HEK293 (cell line): Measurements from ENCODE around the gene C1QBP.

Source experiments
- BCL11B ChIP-seq: fragments of 450-650 bp; formaldehyde crosslinking; IDR thresholded peaks from 2 replicates; pipeline ENCODE4 v1.5.1; 2016; ENCODE audit warnings: low read depth, missing biosample characterization, missing genetic modification characterization
- EGR2 ChIP-seq: fragments of 450-650 bp; formaldehyde crosslinking; IDR thresholded peaks from 2 replicates; pipeline ENCODE4 v1.5.1; 2016; ENCODE audit warnings: low read depth, missing biosample characterization, missing genetic modification characterization
- KLF1 ChIP-seq: fragments of 450-650 bp; formaldehyde crosslinking; IDR thresholded peaks from 2 replicates; pipeline ENCODE4 v1.5.1; 2016; ENCODE audit warnings: missing biosample characterization, missing genetic modification characterization
- KLF16 ChIP-seq: fragments of 450-650 bp; formaldehyde crosslinking; IDR thresholded peaks from 2 replicates; pipeline ENCODE4 v1.5.1; 2017; ENCODE audit warnings: missing biosample characterization, missing genetic modification characterization
- KLF8 ChIP-seq: fragments of 450-650 bp; formaldehyde crosslinking; IDR thresholded peaks from 2 replicates; pipeline ENCODE4 v1.5.1; 2016; ENCODE audit warnings: missing biosample characterization, missing genetic modification characterization
- KLF9 ChIP-seq: fragments of 450-650 bp; formaldehyde crosslinking; IDR thresholded peaks from 2 replicates; pipeline ENCODE4 v1.5.1; 2016; ENCODE audit warnings: missing biosample characterization, missing genetic modification characterization, low read depth
- TCF7L2 ChIP-seq: IDR thresholded peaks from 2 replicates; pipeline ENCODE4 v1.6.1; 2011; ENCODE audit warnings: low read depth, mild to moderate bottlenecking, inconsistent platforms, low read length, moderate library complexity, borderline replicate concordance
- YY2 ChIP-seq: fragments of 450-650 bp; formaldehyde crosslinking; IDR thresholded peaks from 2 replicates; pipeline ENCODE4 v1.5.1; 2016; ENCODE audit warnings: missing biosample characterization, missing genetic modification characterization
- ZBTB26 ChIP-seq: fragments of 450-650 bp; formaldehyde crosslinking; optimal IDR thresholded peaks from 2 replicates; pipeline ENCODE3; 2016; ENCODE audit warnings: missing biosample characterization, mild to moderate bottlenecking, missing genetic modification characterization
- ZEB2 ChIP-seq: fragments of 450-650 bp; formaldehyde crosslinking; IDR thresholded peaks from 2 replicates; pipeline ENCODE4 v1.5.1; 2016; ENCODE audit warnings: missing biosample characterization, missing genetic modification characterization
- ZFHX2 ChIP-seq: fragments of 450-650 bp; formaldehyde crosslinking; conservative IDR thresholded peaks from 2 replicates; pipeline ENCODE4 v1.5.1; 2016; ENCODE audit warnings: missing biosample characterization, missing genetic modification characterization
- ZFP37 ChIP-seq: fragments of 450-650 bp; formaldehyde crosslinking; IDR thresholded peaks from 2 replicates; pipeline ENCODE4 v1.5.1; 2016; ENCODE audit warnings: missing biosample characterization, missing genetic modification characterization
- ZFP41 ChIP-seq: fragments of 450-650 bp; formaldehyde crosslinking; IDR thresholded peaks from 2 replicates; pipeline ENCODE4 v1.5.1; 2016; ENCODE audit warnings: missing biosample characterization, missing genetic modification characterization, borderline replicate concordance
- ZIC2 ChIP-seq: fragments of 450-650 bp; formaldehyde crosslinking; IDR thresholded peaks from 2 replicates; pipeline ENCODE4 v1.5.1; 2016; ENCODE audit warnings: missing biosample characterization, missing genetic modification characterization
- ZNF140 ChIP-seq: fragments of 450-650 bp; formaldehyde crosslinking; IDR thresholded peaks from 2 replicates; pipeline ENCODE4 v1.5.1; 2016; ENCODE audit warnings: missing biosample characterization, missing genetic modification characterization
- ZNF175 ChIP-seq: fragments of 450-650 bp; formaldehyde crosslinking; IDR thresholded peaks from 2 replicates; pipeline ENCODE4 v1.5.1; 2016; ENCODE audit warnings: missing biosample characterization, missing genetic modification characterization
- ZNF184 ChIP-seq: fragments of 450-650 bp; IDR thresholded peaks from 2 replicates; pipeline ENCODE4 v1.5.1; 2018; ENCODE audit warnings: missing biosample characterization, mild to moderate bottlenecking, missing genetic modification characterization
- ZNF239 ChIP-seq: fragments of 450-650 bp; formaldehyde crosslinking; IDR thresholded peaks from 2 replicates; pipeline ENCODE4 v1.5.1; 2016; ENCODE audit warnings: missing biosample characterization, missing genetic modification characterization
- ZNF433 ChIP-seq: fragments of 450-650 bp; formaldehyde crosslinking; IDR thresholded peaks from 2 replicates; pipeline ENCODE4 v1.5.1; 2016; ENCODE audit warnings: missing biosample characterization, missing genetic modification characterization, low read depth
- ZNF521 ChIP-seq: fragments of 450-650 bp; formaldehyde crosslinking; IDR thresholded peaks from 2 replicates; pipeline ENCODE4 v1.5.1; 2017; ENCODE audit warnings: missing biosample characterization, mild to moderate bottlenecking, missing genetic modification characterization
- ZNF549 ChIP-seq: fragments of 450-650 bp; IDR thresholded peaks from 2 replicates; pipeline ENCODE4 v1.5.1; 2018; ENCODE audit warnings: missing biosample characterization, missing genetic modification characterization, mild to moderate bottlenecking, inconsistent platforms, moderate library complexity
- ZNF624 ChIP-seq: fragments of 450-650 bp; formaldehyde crosslinking; IDR thresholded peaks from 2 replicates; pipeline ENCODE4 v1.5.1; 2017; ENCODE audit warnings: missing biosample characterization, missing genetic modification characterization
- ZNF768 ChIP-seq: fragments of 450-650 bp; formaldehyde crosslinking; IDR thresholded peaks from 2 replicates; pipeline ENCODE4 v1.5.1; 2018; ENCODE audit warnings: missing biosample characterization, mild to moderate bottlenecking, missing genetic modification characterization
- ZNF777 ChIP-seq: fragments of 450-650 bp; formaldehyde crosslinking; IDR thresholded peaks from 2 replicates; pipeline ENCODE4 v1.5.1; 2017; ENCODE audit warnings: missing biosample characterization, missing genetic modification characterization, borderline replicate concordance
- ZNF837 ChIP-seq: fragments of 450-650 bp; formaldehyde crosslinking; IDR thresholded peaks from 2 replicates; pipeline ENCODE4 v1.5.1; 2016; ENCODE audit warnings: missing biosample characterization, missing genetic modification characterization
- ZSCAN18 ChIP-seq: fragments of 450-650 bp; formaldehyde crosslinking; IDR thresholded peaks from 2 replicates; pipeline ENCODE4 v1.5.1; 2016; ENCODE audit warnings: missing biosample characterization, missing genetic modification characterization
- TF ChIP-seq, protein P1 (sequence below): fragments of 450-650 bp; formaldehyde crosslinking; IDR thresholded peaks from 2 replicates; pipeline ENCODE4 v1.5.1; 2016; ENCODE audit warnings: missing biosample characterization, missing genetic modification characterization
- TF ChIP-seq, protein P2 (sequence below): fragments of 450-650 bp; formaldehyde crosslinking; IDR thresholded peaks from 2 replicates; pipeline ENCODE4 v1.5.1; 2016; ENCODE audit warnings: missing biosample characterization, missing genetic modification characterization
- TF ChIP-seq, protein P3 (sequence below): fragments of 450-650 bp; formaldehyde crosslinking; conservative IDR thresholded peaks from 2 replicates; pipeline ENCODE4 v1.5.1; 2016; ENCODE audit warnings: low read depth, missing biosample characterization, missing genetic modification characterization

C1QBP gene

GRCh38 chr17:5485270-5486205 lies 46.6 kb upstream of the C1QBP start, which contains the start of gene DERL2 (continued):
- no peak for TF ChIP-seq ZSCAN18
- no peak for TF ChIP-seq ZNF549 (tag by site-specific recombination)
- TF ChIP-seq, protein P1, sequence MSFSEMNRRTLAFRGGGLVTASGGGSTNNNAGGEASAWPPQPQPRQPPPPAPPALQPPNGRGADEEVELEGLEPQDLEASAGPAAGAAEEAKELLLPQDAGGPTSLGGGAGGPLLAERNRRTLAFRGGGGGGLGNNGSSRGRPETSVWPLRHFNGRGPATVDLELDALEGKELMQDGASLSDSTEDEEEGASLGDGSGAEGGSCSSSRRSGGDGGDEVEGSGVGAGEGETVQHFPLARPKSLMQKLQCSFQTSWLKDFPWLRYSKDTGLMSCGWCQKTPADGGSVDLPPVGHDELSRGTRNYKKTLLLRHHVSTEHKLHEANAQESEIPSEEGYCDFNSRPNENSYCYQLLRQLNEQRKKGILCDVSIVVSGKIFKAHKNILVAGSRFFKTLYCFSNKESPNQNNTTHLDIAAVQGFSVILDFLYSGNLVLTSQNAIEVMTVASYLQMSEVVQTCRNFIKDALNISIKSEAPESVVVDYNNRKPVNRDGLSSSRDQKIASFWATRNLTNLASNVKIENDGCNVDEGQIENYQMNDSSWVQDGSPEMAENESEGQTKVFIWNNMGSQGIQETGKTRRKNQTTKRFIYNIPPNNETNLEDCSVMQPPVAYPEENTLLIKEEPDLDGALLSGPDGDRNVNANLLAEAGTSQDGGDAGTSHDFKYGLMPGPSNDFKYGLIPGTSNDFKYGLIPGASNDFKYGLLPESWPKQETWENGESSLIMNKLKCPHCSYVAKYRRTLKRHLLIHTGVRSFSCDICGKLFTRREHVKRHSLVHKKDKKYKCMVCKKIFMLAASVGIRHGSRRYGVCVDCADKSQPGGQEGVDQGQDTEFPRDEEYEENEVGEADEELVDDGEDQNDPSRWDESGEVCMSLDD (tag by site-specific recombination), result no peak
- no peak for TF ChIP-seq ZNF175 (tag by site-specific recombination)
- TF ChIP-seq ZNF184 (tag by site-specific recombination), result 0 out of 2 replicates have a peak, but pooled peaks have one; percentile 30
- TF ChIP-seq, protein P2, sequence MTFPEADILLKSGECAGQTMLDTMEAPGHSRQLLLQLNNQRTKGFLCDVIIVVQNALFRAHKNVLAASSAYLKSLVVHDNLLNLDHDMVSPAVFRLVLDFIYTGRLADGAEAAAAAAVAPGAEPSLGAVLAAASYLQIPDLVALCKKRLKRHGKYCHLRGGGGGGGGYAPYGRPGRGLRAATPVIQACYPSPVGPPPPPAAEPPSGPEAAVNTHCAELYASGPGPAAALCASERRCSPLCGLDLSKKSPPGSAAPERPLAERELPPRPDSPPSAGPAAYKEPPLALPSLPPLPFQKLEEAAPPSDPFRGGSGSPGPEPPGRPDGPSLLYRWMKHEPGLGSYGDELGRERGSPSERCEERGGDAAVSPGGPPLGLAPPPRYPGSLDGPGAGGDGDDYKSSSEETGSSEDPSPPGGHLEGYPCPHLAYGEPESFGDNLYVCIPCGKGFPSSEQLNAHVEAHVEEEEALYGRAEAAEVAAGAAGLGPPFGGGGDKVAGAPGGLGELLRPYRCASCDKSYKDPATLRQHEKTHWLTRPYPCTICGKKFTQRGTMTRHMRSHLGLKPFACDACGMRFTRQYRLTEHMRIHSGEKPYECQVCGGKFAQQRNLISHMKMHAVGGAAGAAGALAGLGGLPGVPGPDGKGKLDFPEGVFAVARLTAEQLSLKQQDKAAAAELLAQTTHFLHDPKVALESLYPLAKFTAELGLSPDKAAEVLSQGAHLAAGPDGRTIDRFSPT (tag by site-specific recombination), result no peak
- TF ChIP-seq, protein P3, sequence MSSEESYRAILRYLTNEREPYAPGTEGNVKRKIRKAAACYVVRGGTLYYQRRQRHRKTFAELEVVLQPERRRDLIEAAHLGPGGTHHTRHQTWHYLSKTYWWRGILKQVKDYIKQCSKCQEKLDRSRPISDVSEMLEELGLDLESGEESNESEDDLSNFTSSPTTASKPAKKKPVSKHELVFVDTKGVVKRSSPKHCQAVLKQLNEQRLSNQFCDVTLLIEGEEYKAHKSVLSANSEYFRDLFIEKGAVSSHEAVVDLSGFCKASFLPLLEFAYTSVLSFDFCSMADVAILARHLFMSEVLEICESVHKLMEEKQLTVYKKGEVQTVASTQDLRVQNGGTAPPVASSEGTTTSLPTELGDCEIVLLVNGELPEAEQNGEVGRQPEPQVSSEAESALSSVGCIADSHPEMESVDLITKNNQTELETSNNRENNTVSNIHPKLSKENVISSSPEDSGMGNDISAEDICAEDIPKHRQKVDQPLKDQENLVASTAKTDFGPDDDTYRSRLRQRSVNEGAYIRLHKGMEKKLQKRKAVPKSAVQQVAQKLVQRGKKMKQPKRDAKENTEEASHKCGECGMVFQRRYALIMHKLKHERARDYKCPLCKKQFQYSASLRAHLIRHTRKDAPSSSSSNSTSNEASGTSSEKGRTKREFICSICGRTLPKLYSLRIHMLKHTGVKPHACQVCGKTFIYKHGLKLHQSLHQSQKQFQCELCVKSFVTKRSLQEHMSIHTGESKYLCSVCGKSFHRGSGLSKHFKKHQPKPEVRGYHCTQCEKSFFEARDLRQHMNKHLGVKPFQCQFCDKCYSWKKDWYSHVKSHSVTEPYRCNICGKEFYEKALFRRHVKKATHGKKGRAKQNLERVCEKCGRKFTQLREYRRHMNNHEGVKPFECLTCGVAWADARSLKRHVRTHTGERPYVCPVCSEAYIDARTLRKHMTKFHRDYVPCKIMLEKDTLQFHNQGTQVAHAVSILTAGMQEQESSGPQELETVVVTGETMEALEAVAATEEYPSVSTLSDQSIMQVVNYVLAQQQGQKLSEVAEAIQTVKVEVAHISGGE (tag by site-specific recombination), result peak; percentile 58
- peak; percentile 64 for TF ChIP-seq YY2 (tag by site-specific recombination)
- TF ChIP-seq ZBTB26 (tag by site-specific recombination), result no peak
- no peak for TF ChIP-seq ZNF521
- TF ChIP-seq ZIC2 (tag by site-specific recombination), result no peak
- peak; percentile 60; the same call in 1 of the 2 replicates for TF ChIP-seq ZFP37 (tag by site-specific recombination)
- 0 out of 2 replicates have a peak, but pooled peaks have one; percentile 13 for TF ChIP-seq ZEB2 (tag by site-specific recombination)
- no peak for TF ChIP-seq ZNF624
- TF ChIP-seq ZFHX2 (tag by site-specific recombination), result peak; percentile 69
- 0 out of 2 replicates have a peak, but pooled peaks have one; percentile 42 for TF ChIP-seq KLF16 (tag by site-specific recombination)
- TF ChIP-seq ZNF768 (tag by site-specific recombination), result no peak
- peak; percentile 74 for TF ChIP-seq KLF9 (tag by site-specific recombination)
- no peak for TF ChIP-seq TCF7L2
- TF ChIP-seq BCL11B, result no peak
- peak; percentile 72 for TF ChIP-seq KLF8 (tag by site-specific recombination)
- TF ChIP-seq ZFP41, result no peak
- TF ChIP-seq KLF1, result peak; percentile 79
- no peak for TF ChIP-seq ZNF140 (tag by site-specific recombination)
- no peak for TF ChIP-seq ZNF777 (tag by site-specific recombination)
- TF ChIP-seq EGR2, result peak; percentile 46; the same call in 1 of the 2 replicates
- TF ChIP-seq ZNF433 (tag by site-specific recombination), result no peak
- no peak for TF ChIP-seq ZNF239 (tag by site-specific recombination)
- TF ChIP-seq ZNF837, result no peak
